ENCODE results near the gene MS4A6A.

Gene MS4A6A

GRCh38 chr11:60127311-60127811 lies 55.5 kb downstream of the MS4A6A start:
- no peak for DNase-seq

DNA sequence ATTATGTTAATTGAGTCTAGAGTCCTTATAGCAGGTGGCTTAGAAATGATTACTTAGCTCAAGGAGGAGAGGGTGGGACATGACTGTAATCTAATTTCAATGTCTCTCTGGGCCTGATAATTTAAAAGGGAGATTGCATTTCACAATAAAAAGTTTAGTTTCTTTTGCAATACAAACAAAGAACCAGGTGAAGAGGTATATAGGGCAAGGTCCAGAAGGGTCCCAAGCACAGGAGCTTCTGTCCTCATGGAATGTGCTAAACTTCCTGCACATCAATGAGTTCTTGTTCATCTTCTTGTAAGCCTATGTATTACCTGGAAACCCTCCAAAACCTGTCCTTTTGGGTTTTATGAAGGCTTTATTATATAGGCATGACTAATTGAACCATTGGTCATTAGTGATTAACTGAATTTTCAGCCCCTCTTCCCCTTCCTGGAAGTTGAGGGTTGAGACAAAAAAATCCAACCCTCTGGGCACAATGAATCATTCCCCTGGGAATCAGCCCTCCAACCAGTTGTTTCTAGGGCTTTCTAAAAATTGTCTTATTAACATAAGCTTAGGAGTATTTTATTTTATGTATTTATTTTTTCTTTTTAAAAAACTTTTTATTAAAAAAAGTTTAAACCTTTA lies 56.8 kb downstream of the MS4A6A start:
- no peak for DNase-seq

GRCh38 chr11:60124802-60125432 lies 58.0 kb downstream of the MS4A6A start:
- DNase-seq, result no peak
